DOHH2 (cell line): ENCODE results near the gene DCANP1.

Experiments used
- H3F3A ChIP-seq: fragments of 200-600 bp; sonication (generic), shearing (Covaris generic); 2 replicates; pipeline ENCODE4 v1.6.0; 2016; ENCODE audit warnings: antibody characterized with exemption, mild to moderate bottlenecking; ENCODE audit not compliant: control insufficient read depth, insufficient read depth
- H3K27ac ChIP-seq: fragments of 200-600 bp; sonication (generic); 2 replicates; pipeline ENCODE4 v1.5.1; 2014; ENCODE audit warnings: low read depth, mild to moderate bottlenecking, low read length, moderate library complexity
- H3K27me3 ChIP-seq: fragments of 200-600 bp; sonication (generic); 2 replicates; pipeline ENCODE4 v1.6.1; 2014; ENCODE audit warnings: mild to moderate bottlenecking, low read length, mixed read lengths; ENCODE audit not compliant: control insufficient read depth
- H3K36me3 ChIP-seq: fragments of 200-600 bp; sonication (generic); 2 replicates; pipeline ENCODE4 v1.6.1; 2014; ENCODE audit warnings: mild to moderate bottlenecking, low read length, moderate library complexity, mixed read lengths; ENCODE audit not compliant: control insufficient read depth
- H3K4me1 ChIP-seq: fragments of 200-600 bp; sonication (generic); 2 replicates; pipeline ENCODE4 v1.6.1; 2014; ENCODE audit warnings: mild to moderate bottlenecking, low read length, mixed read lengths; ENCODE audit not compliant: control insufficient read depth
- H3K4me2 ChIP-seq: fragments of 200-600 bp; sonication (generic); 2 replicates; pipeline ENCODE4 v1.6.0; 2014; ENCODE audit warnings: mild to moderate bottlenecking, low read length, moderate library complexity
- H3K4me3 ChIP-seq: fragments of 200-600 bp; sonication (generic); 2 replicates; pipeline ENCODE4 v1.5.1; 2014; ENCODE audit warnings: mild to moderate bottlenecking, low read length, mixed read lengths
- H3K79me2 ChIP-seq: fragments of 200-600 bp; sonication (generic); 2 replicates; pipeline ENCODE4 v1.6.1; 2014; ENCODE audit warnings: mild to moderate bottlenecking, low read length, mixed read lengths; ENCODE audit not compliant: control insufficient read depth
- H3K9me2 ChIP-seq: fragments of 200-600 bp; sonication (generic); replicated peaks from 2 replicates; pipeline ENCODE4 v1.6.1; 2014; ENCODE audit warnings: mild to moderate bottlenecking, low read length, mixed read lengths; ENCODE audit not compliant: control insufficient read depth
- H3K9me3 ChIP-seq: fragments of 200-600 bp; sonication (generic); 2 replicates; pipeline ENCODE4 v1.6.1; 2014; ENCODE audit warnings: antibody characterized with exemption, low read length, mixed read lengths; ENCODE audit not compliant: control insufficient read depth, insufficient read depth
- H4K20me1 ChIP-seq: fragments of 200-600 bp; sonication (generic); 2 replicates; pipeline ENCODE4 v1.6.0; 2014; ENCODE audit warnings: low read depth, mild to moderate bottlenecking, antibody characterized with exemption, low read length, moderate library complexity; ENCODE audit not compliant: control insufficient read depth, insufficient read depth
- EZH2phosphoT487 ChIP-seq: fragments of 200-600 bp; sonication (generic); IDR thresholded peaks from 2 replicates; pipeline ENCODE4 v1.6.1; 2017; ENCODE audit warnings: borderline replicate concordance, mild to moderate bottlenecking, antibody characterized with exemption, low read length, moderate library complexity, mixed read lengths
- TF ChIP-seq, protein P1 (sequence below): fragments of 200-600 bp; sonication (generic); IDR thresholded peaks from one replicate; pipeline ENCODE4 v1.5.1; 2014; ENCODE audit warnings: antibody characterized with exemption, mild to moderate bottlenecking, low read depth, low read length; ENCODE audit not compliant: poor library complexity, severe bottlenecking

Gene DCANP1

DNA sequence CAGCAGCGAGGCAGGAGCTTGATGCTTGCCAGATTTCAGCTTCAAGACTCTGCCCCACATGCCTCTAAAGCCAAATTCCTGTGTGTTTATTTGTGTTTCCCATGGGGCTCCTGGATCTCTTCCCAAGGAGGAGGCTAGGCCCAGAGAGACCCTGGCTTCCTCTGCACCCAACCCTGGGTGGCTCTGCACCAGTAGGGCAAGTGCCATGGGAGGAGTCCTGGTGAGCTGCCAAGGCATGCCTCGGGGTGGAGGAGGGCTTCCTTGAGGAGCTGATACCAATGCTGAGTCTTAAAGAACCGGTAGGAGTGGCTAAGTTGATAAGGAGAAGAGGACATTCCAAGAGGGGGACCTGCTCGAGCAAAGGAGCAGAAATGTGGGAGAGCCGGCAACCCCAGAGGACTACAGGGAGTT lies 11.8 kb upstream of the DCANP1 start:
- H4K20me1 ChIP-seq = no peaks in the 10 kb centered on the region
- H3K9me2 ChIP-seq = no peaks in the 10 kb centered on the region
- peaks cover 22% of the 10 kb centered on the region; the same call in 1 of the 2 replicates for H3K27me3 ChIP-seq
- H3K79me2 ChIP-seq = no peaks in the 10 kb centered on the region
- no peak overlapping the region for H3K4me2 ChIP-seq
- no peak overlapping the region for H3K27ac ChIP-seq
- H3K9me3 ChIP-seq = no peaks in the 10 kb centered on the region
- TF ChIP-seq EZH2phosphoT487 = no peak
- TF ChIP-seq, protein P1, sequence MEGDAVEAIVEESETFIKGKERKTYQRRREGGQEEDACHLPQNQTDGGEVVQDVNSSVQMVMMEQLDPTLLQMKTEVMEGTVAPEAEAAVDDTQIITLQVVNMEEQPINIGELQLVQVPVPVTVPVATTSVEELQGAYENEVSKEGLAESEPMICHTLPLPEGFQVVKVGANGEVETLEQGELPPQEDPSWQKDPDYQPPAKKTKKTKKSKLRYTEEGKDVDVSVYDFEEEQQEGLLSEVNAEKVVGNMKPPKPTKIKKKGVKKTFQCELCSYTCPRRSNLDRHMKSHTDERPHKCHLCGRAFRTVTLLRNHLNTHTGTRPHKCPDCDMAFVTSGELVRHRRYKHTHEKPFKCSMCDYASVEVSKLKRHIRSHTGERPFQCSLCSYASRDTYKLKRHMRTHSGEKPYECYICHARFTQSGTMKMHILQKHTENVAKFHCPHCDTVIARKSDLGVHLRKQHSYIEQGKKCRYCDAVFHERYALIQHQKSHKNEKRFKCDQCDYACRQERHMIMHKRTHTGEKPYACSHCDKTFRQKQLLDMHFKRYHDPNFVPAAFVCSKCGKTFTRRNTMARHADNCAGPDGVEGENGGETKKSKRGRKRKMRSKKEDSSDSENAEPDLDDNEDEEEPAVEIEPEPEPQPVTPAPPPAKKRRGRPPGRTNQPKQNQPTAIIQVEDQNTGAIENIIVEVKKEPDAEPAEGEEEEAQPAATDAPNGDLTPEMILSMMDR = no peak
- no peaks in the 10 kb centered on the region for H3F3A ChIP-seq
- H3K4me3 ChIP-seq = no peak overlapping the region
- no peaks in the 10 kb centered on the region for H3K36me3 ChIP-seq
- H3K4me1 ChIP-seq = no peaks in the 10 kb centered on the region

DNA sequence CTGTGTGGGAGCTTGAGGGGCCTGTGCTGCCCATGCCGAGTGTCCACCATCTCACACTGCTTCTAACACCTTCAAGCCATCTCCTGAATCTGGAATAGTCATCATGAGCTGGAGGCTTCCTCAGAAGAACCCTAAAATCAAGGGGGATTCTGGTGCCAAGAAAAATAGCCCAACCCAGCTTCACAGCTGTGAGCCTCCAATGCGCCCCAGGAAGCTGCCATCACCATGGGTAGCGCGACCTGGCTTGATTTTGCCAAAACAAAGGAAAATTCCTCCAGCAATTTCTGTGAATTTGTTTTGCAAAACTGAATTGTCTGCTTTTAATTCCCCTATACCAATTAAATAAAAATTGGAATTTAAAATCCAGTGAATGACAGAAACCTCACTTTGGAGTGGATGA lies 11.2 kb upstream of the DCANP1 start:
- H3K4me1 ChIP-seq = no peaks in the 10 kb centered on the region
- no peaks in the 10 kb centered on the region for H4K20me1 ChIP-seq
- no peak overlapping the region for H3K4me2 ChIP-seq
- H3K9me3 ChIP-seq = no peaks in the 10 kb centered on the region
- no peaks in the 10 kb centered on the region for H3K79me2 ChIP-seq
- TF ChIP-seq EZH2phosphoT487 = no peak
- TF ChIP-seq, protein P1 = no peak
- no peaks in the 10 kb centered on the region for H3F3A ChIP-seq
- peaks cover 27% of the 10 kb centered on the region; the same call in 1 of the 2 replicates for H3K27me3 ChIP-seq
- H3K36me3 ChIP-seq = no peaks in the 10 kb centered on the region
- H3K27ac ChIP-seq = no peak overlapping the region
- no peaks in the 10 kb centered on the region for H3K9me2 ChIP-seq
- no peak overlapping the region for H3K4me3 ChIP-seq

DNA sequence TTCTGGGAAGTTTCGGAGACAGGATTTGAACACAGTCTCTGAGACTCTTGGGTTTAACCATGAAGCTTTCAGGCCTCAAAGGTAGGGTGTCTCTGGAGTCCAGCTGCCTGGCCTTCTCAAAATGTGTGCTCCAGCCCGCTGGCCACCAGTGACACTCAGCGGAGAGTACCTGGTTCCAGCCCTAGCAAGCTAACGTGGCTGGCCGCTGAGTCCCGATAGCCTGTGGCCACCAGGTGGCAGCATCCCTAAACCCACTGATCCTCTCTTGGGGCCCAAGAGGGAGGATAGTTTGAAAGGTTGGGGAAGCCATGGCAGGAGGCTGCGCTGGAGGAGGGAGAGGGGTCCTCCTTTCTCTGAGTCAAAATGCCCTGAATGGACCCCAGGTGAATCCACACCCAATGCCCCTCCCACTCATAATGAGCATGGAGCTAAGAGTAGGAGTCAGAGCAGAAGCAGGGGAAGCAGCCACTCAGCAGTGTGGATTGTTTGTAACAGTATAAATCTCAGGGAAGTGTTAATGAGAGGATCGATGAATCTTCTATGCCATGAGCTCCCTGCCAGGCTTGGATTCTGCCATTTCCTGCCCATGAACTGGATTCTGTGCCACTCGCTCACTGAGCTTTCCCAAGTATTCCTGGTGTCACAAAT lies 10.4 kb upstream of the DCANP1 start:
- Histone ChIP-seq H3K4me3 (no peak overlapping the region), H3K9me2 (no peaks in the 10 kb centered on the region), H3K79me2 (no peaks in the 10 kb centered on the region), H3K27me3 (peaks cover 27% of the 10 kb centered on the region; the same call in 1 of the 2 replicates), H3F3A (no peaks in the 10 kb centered on the region), H3K27ac (no peak overlapping the region), H4K20me1 (no peaks in the 10 kb centered on the region), H3K4me2 (no peak overlapping the region), H3K9me3 (no peaks in the 10 kb centered on the region), H3K36me3 (no peaks in the 10 kb centered on the region), H3K4me1 (no peaks in the 10 kb centered on the region)
- TF ChIP-seq, protein P1 = peak; percentile 94
- TF ChIP-seq EZH2phosphoT487 = no peak
